ENCODE results near the gene CDK4.

Gene CDK4

GRCh38 chr12:57735198-57735855 lies 16.8 kb downstream of the CDK4 start:
- Histone ChIP-seq H3K27ac (ENCODE audit: poor library complexity, severe bottlenecking) (no peak overlapping the region), H3K4me1 (ENCODE audit: insufficient read depth, poor library complexity, severe bottlenecking) (no peaks in the 10 kb centered on the region), H3K4me3 (ENCODE audit: severe bottlenecking) (no peak overlapping the region), H3K9me3 (ENCODE audit: severe bottlenecking) (no peaks in the 10 kb centered on the region), H3K27me3 (ENCODE audit: insufficient read depth, poor library complexity, severe bottlenecking) (peaks cover 51% of the 10 kb centered on the region), H3K36me3 (ENCODE audit: low read depth) (no peaks in the 10 kb centered on the region)
- DNase-seq (ENCODE audit: low spot score): no peak
- no peak for ATAC-seq (ENCODE audit: low read depth)
- TF ChIP-seq CTCF (IDR thresholded peaks at IDR 0.05; ENCODE audit: poor library complexity, severe bottlenecking): no peak

- no peaks in the 10 kb centered on the region for H3K4me1 ChIP-seq (ENCODE audit: insufficient read depth, poor library complexity, severe bottlenecking)
- DNase-seq (ENCODE audit: low spot score) (no peak), ATAC-seq (ENCODE audit: low read depth) (no peak)
- no peaks in the 10 kb centered on the region for H3K9me3 ChIP-seq (ENCODE audit: severe bottlenecking)
- no peak for TF ChIP-seq CTCF (IDR thresholded peaks at IDR 0.05; ENCODE audit: poor library complexity, severe bottlenecking)
- H3K27ac ChIP-seq (ENCODE audit: poor library complexity, severe bottlenecking): no peak overlapping the region
- H3K4me3 ChIP-seq (ENCODE audit: severe bottlenecking): no peak overlapping the region
- H3K36me3 ChIP-seq (ENCODE audit: low read depth): no peaks in the 10 kb centered on the region
- H3K27me3 ChIP-seq (ENCODE audit: insufficient read depth, poor library complexity, severe bottlenecking): peaks cover 43% of the 10 kb centered on the region
Observed at GRCh38 chr12:57734591-57734990, 17.5 kb downstream of the CDK4 start.

GRCh38 chr12:57733928-57734327 lies 18.2 kb downstream of the CDK4 start:
- no peak for TF ChIP-seq CTCF (IDR thresholded peaks at IDR 0.05; ENCODE audit: poor library complexity, severe bottlenecking)
- H3K27ac ChIP-seq (ENCODE audit: poor library complexity, severe bottlenecking): no peak overlapping the region
- H3K9me3 ChIP-seq (ENCODE audit: severe bottlenecking): no peaks in the 10 kb centered on the region
- no peak for ATAC-seq (ENCODE audit: low read depth)
- no peak for DNase-seq (ENCODE audit: low spot score)
- H3K36me3 ChIP-seq (ENCODE audit: low read depth): no peaks in the 10 kb centered on the region
- no peak overlapping the region for H3K4me3 ChIP-seq (ENCODE audit: severe bottlenecking)
- no peaks in the 10 kb centered on the region for H3K4me1 ChIP-seq (ENCODE audit: insufficient read depth, poor library complexity, severe bottlenecking)
- H3K27me3 ChIP-seq (ENCODE audit: insufficient read depth, poor library complexity, severe bottlenecking): peaks cover 37% of the 10 kb centered on the region

- H3K27me3 ChIP-seq (ENCODE audit: insufficient read depth, poor library complexity, severe bottlenecking): peaks cover 30% of the 10 kb centered on the region
- H3K4me1 ChIP-seq (ENCODE audit: insufficient read depth, poor library complexity, severe bottlenecking): no peaks in the 10 kb centered on the region
- no peak for TF ChIP-seq CTCF (IDR thresholded peaks at IDR 0.05; ENCODE audit: poor library complexity, severe bottlenecking)
- H3K4me3 ChIP-seq (ENCODE audit: severe bottlenecking): no peak overlapping the region
- ATAC-seq (ENCODE audit: low read depth): no peak
- no peaks in the 10 kb centered on the region for H3K36me3 ChIP-seq (ENCODE audit: low read depth)
- no peaks in the 10 kb centered on the region for H3K9me3 ChIP-seq (ENCODE audit: severe bottlenecking)
- DNase-seq (ENCODE audit: low spot score): no peak
- H3K27ac ChIP-seq (ENCODE audit: poor library complexity, severe bottlenecking): no peak overlapping the region
Observed at GRCh38 chr12:57732726-57733593, 19.1 kb downstream of the CDK4 start.

GRCh38 chr12:57732270-57732669 lies 19.8 kb downstream of the CDK4 start:
- H3K9me3 ChIP-seq (ENCODE audit: severe bottlenecking): no peaks in the 10 kb centered on the region
- no peak for ATAC-seq (ENCODE audit: low read depth)
- no peaks in the 10 kb centered on the region for H3K4me1 ChIP-seq (ENCODE audit: insufficient read depth, poor library complexity, severe bottlenecking)
- TF ChIP-seq CTCF (IDR thresholded peaks at IDR 0.05; ENCODE audit: poor library complexity, severe bottlenecking): no peak
- no peak for DNase-seq (ENCODE audit: low spot score)
- H3K27ac ChIP-seq (ENCODE audit: poor library complexity, severe bottlenecking): no peak overlapping the region
- H3K27me3 ChIP-seq (ENCODE audit: insufficient read depth, poor library complexity, severe bottlenecking): peaks cover 23% of the 10 kb centered on the region
- no peaks in the 10 kb centered on the region for H3K36me3 ChIP-seq (ENCODE audit: low read depth)
- no peak overlapping the region for H3K4me3 ChIP-seq (ENCODE audit: severe bottlenecking)
